ENCODE results near the gene ZNF362.

DNA sequence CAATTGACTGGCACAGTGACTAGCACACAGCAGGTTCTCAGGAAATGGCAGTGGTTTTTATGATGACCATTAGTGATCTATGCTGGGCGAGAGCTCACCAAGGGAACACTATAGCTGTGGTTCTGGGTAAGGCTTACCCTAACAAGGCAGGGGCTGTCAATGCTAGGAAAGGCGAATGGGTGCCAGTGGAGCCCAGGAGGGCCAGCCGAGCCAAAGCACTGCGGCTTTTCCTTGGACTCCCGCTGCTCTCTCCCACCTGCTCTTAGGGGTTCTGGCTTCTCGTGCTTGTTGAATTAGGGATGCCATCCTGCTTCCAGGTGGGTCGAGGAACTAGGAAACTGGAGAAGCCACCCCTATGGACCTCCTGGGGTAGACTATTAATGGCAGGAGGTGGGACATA is 74.6 kb downstream of the ZNF362 start:
- TF ChIP-seq, protein P1, sequence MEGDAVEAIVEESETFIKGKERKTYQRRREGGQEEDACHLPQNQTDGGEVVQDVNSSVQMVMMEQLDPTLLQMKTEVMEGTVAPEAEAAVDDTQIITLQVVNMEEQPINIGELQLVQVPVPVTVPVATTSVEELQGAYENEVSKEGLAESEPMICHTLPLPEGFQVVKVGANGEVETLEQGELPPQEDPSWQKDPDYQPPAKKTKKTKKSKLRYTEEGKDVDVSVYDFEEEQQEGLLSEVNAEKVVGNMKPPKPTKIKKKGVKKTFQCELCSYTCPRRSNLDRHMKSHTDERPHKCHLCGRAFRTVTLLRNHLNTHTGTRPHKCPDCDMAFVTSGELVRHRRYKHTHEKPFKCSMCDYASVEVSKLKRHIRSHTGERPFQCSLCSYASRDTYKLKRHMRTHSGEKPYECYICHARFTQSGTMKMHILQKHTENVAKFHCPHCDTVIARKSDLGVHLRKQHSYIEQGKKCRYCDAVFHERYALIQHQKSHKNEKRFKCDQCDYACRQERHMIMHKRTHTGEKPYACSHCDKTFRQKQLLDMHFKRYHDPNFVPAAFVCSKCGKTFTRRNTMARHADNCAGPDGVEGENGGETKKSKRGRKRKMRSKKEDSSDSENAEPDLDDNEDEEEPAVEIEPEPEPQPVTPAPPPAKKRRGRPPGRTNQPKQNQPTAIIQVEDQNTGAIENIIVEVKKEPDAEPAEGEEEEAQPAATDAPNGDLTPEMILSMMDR (conservative IDR thresholded peaks at IDR 0.05; ENCODE audit: low read depth in 2 of 2): no peak
- TF ChIP-seq EZH2phosphoT487 (IDR thresholded peaks at IDR 0.05; ENCODE audit: unreplicated experiment) (no peak), JUNB (IDR thresholded peaks at IDR 0.05; ENCODE audit: unreplicated experiment) (no peak), EZH2 (IDR thresholded peaks at IDR 0.05; ENCODE audit: low read depth, unreplicated experiment) (no peak), POLR2AphosphoS5 (IDR thresholded peaks at IDR 0.05; ENCODE audit: low read depth) (no peak), CREB1 (CRISPR knock-in tag; IDR thresholded peaks at IDR 0.05; ENCODE audit: low read depth) (no peak), ZNF331 (CRISPR knock-in tag; IDR thresholded peaks at IDR 0.05; ENCODE audit: low read depth) (no peak)
- TF ChIP-seq, protein P2, sequence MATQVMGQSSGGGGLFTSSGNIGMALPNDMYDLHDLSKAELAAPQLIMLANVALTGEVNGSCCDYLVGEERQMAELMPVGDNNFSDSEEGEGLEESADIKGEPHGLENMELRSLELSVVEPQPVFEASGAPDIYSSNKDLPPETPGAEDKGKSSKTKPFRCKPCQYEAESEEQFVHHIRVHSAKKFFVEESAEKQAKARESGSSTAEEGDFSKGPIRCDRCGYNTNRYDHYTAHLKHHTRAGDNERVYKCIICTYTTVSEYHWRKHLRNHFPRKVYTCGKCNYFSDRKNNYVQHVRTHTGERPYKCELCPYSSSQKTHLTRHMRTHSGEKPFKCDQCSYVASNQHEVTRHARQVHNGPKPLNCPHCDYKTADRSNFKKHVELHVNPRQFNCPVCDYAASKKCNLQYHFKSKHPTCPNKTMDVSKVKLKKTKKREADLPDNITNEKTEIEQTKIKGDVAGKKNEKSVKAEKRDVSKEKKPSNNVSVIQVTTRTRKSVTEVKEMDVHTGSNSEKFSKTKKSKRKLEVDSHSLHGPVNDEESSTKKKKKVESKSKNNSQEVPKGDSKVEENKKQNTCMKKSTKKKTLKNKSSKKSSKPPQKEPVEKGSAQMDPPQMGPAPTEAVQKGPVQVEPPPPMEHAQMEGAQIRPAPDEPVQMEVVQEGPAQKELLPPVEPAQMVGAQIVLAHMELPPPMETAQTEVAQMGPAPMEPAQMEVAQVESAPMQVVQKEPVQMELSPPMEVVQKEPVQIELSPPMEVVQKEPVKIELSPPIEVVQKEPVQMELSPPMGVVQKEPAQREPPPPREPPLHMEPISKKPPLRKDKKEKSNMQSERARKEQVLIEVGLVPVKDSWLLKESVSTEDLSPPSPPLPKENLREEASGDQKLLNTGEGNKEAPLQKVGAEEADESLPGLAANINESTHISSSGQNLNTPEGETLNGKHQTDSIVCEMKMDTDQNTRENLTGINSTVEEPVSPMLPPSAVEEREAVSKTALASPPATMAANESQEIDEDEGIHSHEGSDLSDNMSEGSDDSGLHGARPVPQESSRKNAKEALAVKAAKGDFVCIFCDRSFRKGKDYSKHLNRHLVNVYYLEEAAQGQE (IDR thresholded peaks at IDR 0.05; ENCODE audit: unreplicated experiment): no peak
